GM12878 (cell line): ENCODE results near the gene TBC1D1. TPM values are rescaled to one million over a fixed set of nuclear protein-coding genes. Genes with fewer than 3 reads are reported as not detected.
A peak's percentile ranks its signal among the peaks of the same experiment; 100 is the strongest.

Experiments used
- BACH1 ChIP-seq: fragments of 450-650 bp; IDR thresholded peaks from 2 replicates; pipeline ENCODE4 v1.6.1; 2017; ENCODE audit warnings: mild to moderate bottlenecking, borderline replicate concordance
- CHD2 ChIP-seq: IDR thresholded peaks from 2 replicates; pipeline ENCODE4 v1.6.1; 2011; ENCODE audit warnings: low read depth, low read length, improper control_type of control experiment, borderline replicate concordance
- E2F4 ChIP-seq: IDR thresholded peaks from 2 replicates; pipeline ENCODE4 v1.6.1; 2012; ENCODE audit warnings: low read depth, low read length, improper control_type of control experiment
- EED ChIP-seq: sonication (generic); IDR thresholded peaks from 2 replicates; pipeline ENCODE4 v1.6.1; 2016; ENCODE audit warnings: antibody characterized with exemption, low read depth
- ESRRA ChIP-seq: IDR thresholded peaks from 2 replicates; pipeline ENCODE4 v1.6.1; 2012; ENCODE audit warnings: mild to moderate bottlenecking, low read length, improper control_type of control experiment
- ETV6 ChIP-seq, 2 experiments: fragments of 450-650 bp in 1 of 2; IDR thresholded peaks in 1 of 2; conservative IDR thresholded peaks in 1 of 2; 2 replicates each; pipeline ENCODE4 v1.6.1; 2014; ENCODE audit warnings: antibody characterized with exemption in 1 of 2, borderline replicate concordance in 1 of 2, low read depth in 1 of 2, mild to moderate bottlenecking in 1 of 2, moderate library complexity in 1 of 2
- FOXM1 ChIP-seq: IDR thresholded peaks from 2 replicates; pipeline ENCODE4 v1.6.1; 2012; ENCODE audit warnings: low read depth, mild to moderate bottlenecking, inconsistent platforms, low read length, moderate library complexity
- GABPA ChIP-seq: IDR thresholded peaks from 2 replicates; pipeline ENCODE4 v1.6.1; 2014; ENCODE audit warnings: antibody characterized with exemption, low read depth, mild to moderate bottlenecking, inconsistent platforms
- JUND ChIP-seq: IDR thresholded peaks from 2 replicates; pipeline ENCODE4 v1.6.1; 2012; ENCODE audit warnings: low read depth, mild to moderate bottlenecking, low read length, improper control_type of control experiment, moderate library complexity
- KLF5 ChIP-seq: fragments of 450-650 bp; IDR thresholded peaks from 2 replicates; pipeline ENCODE4 v1.6.1; 2014; ENCODE audit warnings: mild to moderate bottlenecking; ENCODE audit not compliant: partially characterized antibody
- MLLT1 ChIP-seq: fragments of 450-650 bp; IDR thresholded peaks from 2 replicates; pipeline ENCODE4 v1.6.1; 2016; ENCODE audit warnings: mild to moderate bottlenecking
- MYB ChIP-seq: fragments of 150-350 bp; IDR thresholded peaks from 2 replicates; pipeline ENCODE4 v1.6.1; 2014; ENCODE audit warnings: mild to moderate bottlenecking, low read depth, low read length, borderline replicate concordance
- MYC ChIP-seq: IDR thresholded peaks from 2 replicates; pipeline ENCODE4 v1.6.1; 2011; ENCODE audit warnings: mild to moderate bottlenecking, low read length, moderate library complexity, inconsistent platforms; ENCODE audit not compliant: insufficient read depth, insufficient replicate concordance, insufficient read length, severe bottlenecking
- NFYB ChIP-seq: IDR thresholded peaks from 2 replicates; pipeline ENCODE4 v1.6.1; 2011; ENCODE audit warnings: low read depth, mild to moderate bottlenecking, low read length, improper control_type of control experiment, moderate library complexity; ENCODE audit not compliant: insufficient read depth
- STAT3 ChIP-seq: IDR thresholded peaks from 2 replicates; pipeline ENCODE4 v1.6.1; 2011; ENCODE audit warnings: low read depth, low read length, improper control_type of control experiment
- SUPT20H ChIP-seq: IDR thresholded peaks from 2 replicates; pipeline ENCODE4 v1.6.1; 2011; ENCODE audit warnings: low read depth, mild to moderate bottlenecking, low read length, moderate library complexity, borderline replicate concordance; ENCODE audit not compliant: control insufficient read depth
- TARDBP ChIP-seq: IDR thresholded peaks from 2 replicates; pipeline ENCODE4 v1.6.1; 2016; ENCODE audit warnings: borderline replicate concordance
- USF2 ChIP-seq: IDR thresholded peaks from 2 replicates; pipeline ENCODE4 v1.6.1; 2011; ENCODE audit warnings: low read depth, low read length, improper control_type of control experiment, borderline replicate concordance
- ZBTB11 ChIP-seq: fragments of 450-650 bp; formaldehyde crosslinking; IDR thresholded peaks from 2 replicates; pipeline ENCODE4 v1.5.0; 2022; ENCODE audit warnings: mild to moderate bottlenecking, missing genetic modification characterization
- ZBTB33 ChIP-seq: fragments of 450-650 bp; IDR thresholded peaks from 2 replicates; pipeline ENCODE4 v1.6.1; 2017; ENCODE audit warnings: mild to moderate bottlenecking
- polyA plus RNA-seq, 11 experiments: library from polyadenylated mRNA; depleted of rRNA in 4 of 11; unstranded in 6 of 11; stranded (reverse) in 5 of 11; fragments of >200 nt; fragmentation: Nextera tagmentation in 4 of 11; fragmentation: Illumina TruSeq in 1 of 11; extraction: Ambion mirVana in 4 of 11; extraction: Trizol in 1 of 11; gene quantifications; 1 replicate in 1 of 11; 2 replicates in 10 of 11; pipeline versions ENCODE4 v1.2.1 to v1.2.3, GENCODE V29; 2011 to 2016; ENCODE audit warnings: inconsistent platforms in 2 of 11, missing spikeins in 2 of 11, low read depth in 1 of 11
- total RNA-seq, 4 experiments: library from RNA; depleted of rRNA in 3 of 4; stranded (reverse); fragments of >200 nt in 3 of 4; fragmentation: Illumina TruSeq in 1 of 4; extraction: Trizol in 1 of 4; gene quantifications; 2 replicates each; pipeline versions ENCODE4 v1.2.1 to v1.2.3, GENCODE V29; 2013 to 2021

Gene TBC1D1
- total and polyA plus RNA-seq, 10 of the 15 experiments (the other 5 are each of a cell fraction or from before 2014, with no cell fraction given), result 5.3 to 102 (median 57.8) TPM

- TF ChIP-seq ESRRA (no peak), ZBTB11 (CRISPR knock-in tag) (no peak), STAT3 (no peak), FOXM1 (peak; percentile 45; the same call in 1 of the 2 replicates), USF2 (no peak), CHD2 (no peak), EED (peak; percentile 84), ETV6 (conservative IDR thresholded peaks at IDR 0.05 in 1 of 2, IDR thresholded peaks at IDR 0.05 in 1 of 2; ENCODE audit: borderline replicate concordance in 1 of 2, low read depth in 1 of 2) (no peak), ZBTB33 (no peak), E2F4 (no peak), MYB (no peak), NFYB (no peak), MLLT1 (no peak; the same call in 1 of the 2 replicates), MYC (no peak), TARDBP (no peak), SUPT20H (no peak), KLF5 (no peak), JUND (no peak), GABPA (no peak), BACH1 (no peak)
Measured at GRCh38 chr4:38075370-38076152, 184.7 kb downstream of the TBC1D1 start (continued).
